Activated CD4-positive, alpha-beta T cell treated with anti-CD3 and anti-CD28 coated beads for 24 hours (primary cell): ENCODE data around the gene MTA3.

ENCODE experiments used
- DNase-seq, 2 donors: peaks; one replicate each; pipeline ENCODE4 v3.0.0-alpha.2; 2020; ENCODE audit warnings: low read depth in 2 of 2

MTA3 gene

DNA sequence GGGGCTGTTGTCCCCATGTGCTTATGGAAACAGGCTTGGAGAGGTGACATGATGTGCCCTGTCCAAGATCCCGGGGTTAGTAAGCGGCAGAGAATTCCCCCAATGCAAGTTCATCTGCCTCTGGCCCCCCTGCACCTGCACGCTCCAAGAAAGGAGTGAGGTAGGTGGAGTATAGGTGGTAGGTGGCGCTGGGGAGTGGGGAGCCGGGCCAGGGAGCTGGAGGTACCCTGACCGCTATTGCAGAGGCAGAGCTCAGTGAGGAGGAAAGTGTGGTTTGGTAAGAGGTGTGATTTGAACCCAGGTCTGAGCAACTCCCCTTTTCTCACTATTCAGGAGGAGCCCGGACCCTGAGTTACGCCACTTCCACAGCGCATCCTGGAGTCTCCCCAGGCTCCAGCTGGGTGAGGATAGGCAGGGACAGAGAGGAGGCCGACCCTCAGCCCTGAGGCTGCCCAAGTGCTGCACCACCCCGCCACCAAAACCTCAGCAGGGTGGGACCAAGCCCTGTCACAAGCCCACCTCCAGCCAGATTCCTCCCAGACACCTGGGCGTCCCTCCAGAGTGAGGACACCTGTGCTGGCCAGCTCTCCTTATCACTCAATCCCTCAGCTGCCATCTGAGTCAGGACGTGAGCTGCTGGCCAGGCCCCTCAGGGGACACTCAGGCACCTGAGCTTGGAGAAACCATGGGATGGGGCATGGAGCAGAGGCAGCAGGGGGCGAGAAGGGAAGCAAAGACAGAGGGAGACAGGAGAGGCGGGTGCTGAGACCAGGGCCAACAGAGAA, 218.3 kb downstream of the MTA3 start:
- no peak for DNase-seq

- no peak for DNase-seq
These were observed 219.0 kb downstream of the MTA3 start for GRCh38 chr2:42787424-42787787.

DNA sequence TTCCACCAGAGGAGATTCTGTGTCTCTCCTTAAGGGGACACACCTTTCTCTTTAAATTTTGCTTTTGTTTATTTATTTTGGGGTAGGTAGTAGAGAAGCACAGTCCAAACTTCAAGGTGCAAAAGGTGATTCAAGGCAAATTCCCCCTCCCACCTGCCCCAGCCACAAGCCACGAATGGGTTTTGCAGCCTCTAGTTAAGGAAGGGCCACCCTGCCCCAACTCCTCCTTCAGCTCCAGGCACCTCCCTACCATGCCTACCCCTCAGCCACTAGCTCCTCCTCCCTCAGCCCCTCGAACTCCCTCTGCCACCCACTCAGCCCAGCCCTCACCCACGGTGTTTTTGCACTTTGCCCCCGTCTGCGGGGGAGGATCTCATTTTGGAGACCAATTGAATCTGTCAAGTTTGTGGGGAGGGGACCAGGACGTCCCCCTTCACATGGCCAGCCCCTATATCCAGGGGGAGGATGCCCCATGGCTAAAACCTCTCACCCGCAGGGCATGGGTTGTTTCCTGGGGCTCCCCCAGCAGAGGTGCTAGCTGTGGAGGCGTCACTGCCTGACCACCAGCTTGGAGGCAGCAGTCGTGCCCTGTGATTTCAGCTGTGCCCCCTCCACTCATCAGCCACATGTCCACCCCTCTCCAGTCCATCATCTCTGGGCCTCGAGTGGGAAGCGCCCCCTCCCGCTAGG, 219.5 kb downstream of the MTA3 start:
- no peak for DNase-seq

DNA sequence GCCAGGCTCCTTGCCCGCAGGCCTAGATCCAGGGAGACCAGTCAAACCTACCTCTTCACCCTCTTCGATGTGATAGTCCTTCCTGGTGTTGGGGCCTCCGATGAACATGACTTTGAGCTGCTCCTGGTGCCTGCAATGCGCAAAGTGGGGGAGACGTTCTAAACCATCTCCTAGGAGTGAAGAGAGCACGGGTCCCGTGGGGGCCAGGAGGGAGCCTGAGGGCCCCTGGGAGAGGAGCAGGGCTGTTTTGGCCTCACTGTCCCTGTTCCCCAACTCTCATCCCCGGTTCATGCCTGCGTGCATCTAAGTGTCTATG, 220.0 kb downstream of the MTA3 start:
- DNase-seq, result no peak

DNA sequence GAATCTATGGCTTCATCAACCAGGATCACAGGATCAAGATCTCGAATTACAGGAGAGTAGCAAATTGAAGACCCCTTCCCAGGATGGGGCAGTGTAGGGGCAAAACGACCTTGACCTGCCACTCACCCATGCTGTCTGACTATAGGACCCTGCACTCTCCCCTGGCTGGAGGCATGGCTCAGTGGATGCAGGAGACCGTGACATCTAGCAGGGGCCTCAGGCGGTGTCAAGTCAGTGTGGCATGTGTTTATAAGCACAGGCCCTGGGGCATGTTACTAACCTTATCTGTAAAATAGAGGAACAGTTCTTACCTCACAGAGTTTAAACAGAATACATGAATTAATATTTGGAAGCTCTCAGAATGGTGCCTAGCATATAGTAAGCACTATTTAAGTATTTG, 220.4 kb downstream of the MTA3 start:
- no peak for DNase-seq

DNA sequence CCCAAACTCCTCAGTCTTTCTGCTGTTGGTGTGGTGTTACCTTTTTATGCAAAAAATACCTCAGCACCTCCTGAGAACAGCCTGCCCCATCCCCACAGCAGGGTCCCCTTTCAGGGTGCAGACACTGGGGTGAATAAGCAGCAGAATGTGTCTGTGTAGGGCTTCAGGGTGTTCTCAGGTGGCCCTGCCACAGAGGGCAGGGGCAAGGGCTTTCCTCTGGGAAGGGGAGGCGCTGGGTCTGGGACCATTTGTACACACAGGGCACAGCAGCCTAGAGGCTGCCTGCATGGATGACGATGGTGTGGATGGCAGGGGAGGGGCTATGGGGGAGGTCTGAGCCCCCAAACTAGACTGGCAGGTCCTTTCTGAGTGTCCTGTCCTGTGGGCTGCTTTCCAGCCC, 221.3 kb downstream of the MTA3 start:
- DNase-seq, result no peak

- no peak for DNase-seq
These were observed 223.2 kb downstream of the MTA3 start for GRCh38 chr2:42791606-42792005.

GRCh38 chr2:42792087-42792582, 223.7 kb downstream of the MTA3 start:
- DNase-seq, result no peak

GRCh38 chr2:42792583-42793333, 224.3 kb downstream of the MTA3 start, which contains the start of gene HAAO:
Gene HAAO (minus strand): TSS chr2:42792583. CDS start chr2:42792536, 47 bp downstream.
- DNase-seq, result no peak

- no peak for DNase-seq
These were observed 225.2 kb downstream of the MTA3 start for GRCh38 chr2:42793334-42794270.

DNA sequence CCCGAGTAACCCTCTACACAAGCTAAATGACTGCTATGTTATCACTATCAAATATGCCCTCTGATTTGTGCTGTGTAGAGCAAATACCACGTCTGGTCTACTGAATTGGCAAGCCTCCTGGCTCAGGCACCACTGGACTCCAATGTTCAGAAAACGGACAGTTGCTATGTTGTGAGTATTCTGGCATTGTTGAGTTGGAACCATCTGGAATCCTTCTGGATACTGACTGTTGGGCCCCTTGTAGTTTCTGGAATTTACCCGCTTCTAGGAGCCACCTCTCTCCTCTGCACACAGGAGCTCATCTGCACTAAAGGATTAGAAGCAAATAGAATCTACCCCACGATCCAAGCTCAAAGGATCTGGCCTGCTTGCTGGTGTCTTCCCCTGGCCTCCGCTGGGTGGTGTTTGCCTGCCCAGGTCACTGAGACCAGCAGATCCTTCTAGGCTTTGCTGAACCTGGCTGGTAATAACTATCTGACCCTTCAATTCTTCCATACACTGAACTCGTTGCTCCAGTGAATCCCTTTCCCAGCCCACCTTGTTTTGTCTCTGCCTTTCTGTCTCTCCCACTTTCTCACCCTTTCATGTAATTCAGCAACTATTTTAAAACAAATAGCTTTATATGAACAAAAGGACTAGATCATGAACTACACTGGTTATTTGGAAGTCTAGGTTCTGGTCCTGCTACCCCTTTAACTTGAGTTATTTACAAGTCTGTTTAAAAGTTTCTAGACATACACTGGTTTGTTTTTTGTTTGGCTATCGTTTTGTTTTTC, 226.0 kb downstream of the MTA3 start:
- DNase-seq, result no peak

DNA sequence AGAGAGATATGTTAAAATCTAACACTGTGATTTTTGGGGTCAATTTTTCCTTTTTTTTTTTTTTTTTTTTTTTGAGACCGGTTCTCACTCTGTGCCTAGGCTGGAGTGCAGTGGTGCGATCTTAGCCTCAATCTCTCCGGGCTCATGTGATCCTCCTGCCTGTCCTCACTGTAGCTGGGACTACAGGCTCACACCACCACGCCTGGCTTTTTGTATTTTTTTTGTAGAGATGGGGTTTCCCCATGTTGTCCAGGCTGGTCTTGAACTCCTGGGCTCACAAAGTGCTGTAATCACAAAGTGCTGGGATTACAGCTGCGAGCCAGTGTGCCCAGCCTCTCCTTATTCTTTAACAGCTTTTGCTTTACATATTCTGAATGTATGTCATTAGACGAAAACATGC, 226.8 kb downstream of the MTA3 start:
- no peak for DNase-seq

DNA sequence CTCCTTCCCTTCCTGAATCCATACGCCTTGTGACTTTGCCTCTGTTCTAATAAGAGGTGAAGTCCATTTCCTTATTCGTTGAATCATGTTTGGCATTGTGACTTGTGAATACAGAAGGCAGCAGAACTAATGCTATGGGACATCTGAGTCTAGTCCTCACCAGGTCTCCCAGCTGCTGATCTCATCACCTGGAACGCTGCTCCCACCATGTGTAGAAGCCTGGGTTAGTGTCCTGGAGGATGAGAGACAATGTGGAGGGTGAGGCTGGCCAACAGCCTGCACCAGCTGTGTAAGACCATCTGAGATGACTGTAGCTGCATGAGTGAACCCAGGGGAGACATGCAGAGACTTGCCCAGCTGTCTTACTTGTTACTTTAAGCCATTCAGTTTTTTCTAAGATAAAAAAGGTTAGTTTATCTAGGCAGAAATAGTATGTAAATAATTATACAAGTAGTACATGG, 227.4 kb downstream of the MTA3 start:
- DNase-seq, result no peak

GRCh38 chr2:42796427-42797248, 228.2 kb downstream of the MTA3 start:
- DNase-seq, result no peak

DNA sequence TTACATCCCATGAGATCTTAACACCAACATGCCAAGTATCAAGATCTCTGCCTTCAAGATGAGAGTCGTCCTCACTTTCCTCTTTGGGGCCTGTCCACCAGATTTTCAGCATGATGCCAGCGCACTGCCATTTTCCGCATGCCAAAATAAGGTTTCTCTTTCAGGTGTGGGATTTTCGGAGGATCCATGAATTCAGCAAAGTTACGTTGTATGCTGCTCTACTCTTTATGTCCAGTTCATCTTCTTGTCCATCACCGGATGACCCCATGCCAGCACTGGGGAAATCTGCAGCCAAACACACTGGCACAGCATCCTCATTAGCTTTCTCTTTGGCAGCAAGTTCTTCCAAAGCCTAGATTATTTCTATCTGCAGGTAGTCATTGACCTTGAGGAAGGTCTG, 228.8 kb downstream of the MTA3 start:
- no peak for DNase-seq

DNA sequence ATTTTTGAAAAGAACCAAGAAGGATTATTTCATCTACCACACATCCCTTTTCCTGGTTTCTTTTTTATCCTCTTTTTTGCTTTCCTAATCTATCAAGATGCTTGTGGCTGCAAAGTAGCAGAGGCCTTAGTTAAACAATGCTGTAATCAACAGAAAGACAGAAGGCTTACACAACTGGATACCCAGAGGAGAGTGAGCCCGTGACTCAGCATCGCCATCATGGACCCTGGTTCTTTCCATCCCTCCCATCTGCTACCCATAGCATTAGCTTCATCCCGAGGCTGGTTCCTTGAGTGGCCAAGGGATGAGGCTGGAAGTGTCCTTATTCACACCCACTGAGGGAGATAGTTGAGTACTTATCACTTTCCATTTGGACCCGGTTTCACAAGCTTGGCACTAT, 231.4 kb downstream of the MTA3 start:
- no peak for DNase-seq

DNA sequence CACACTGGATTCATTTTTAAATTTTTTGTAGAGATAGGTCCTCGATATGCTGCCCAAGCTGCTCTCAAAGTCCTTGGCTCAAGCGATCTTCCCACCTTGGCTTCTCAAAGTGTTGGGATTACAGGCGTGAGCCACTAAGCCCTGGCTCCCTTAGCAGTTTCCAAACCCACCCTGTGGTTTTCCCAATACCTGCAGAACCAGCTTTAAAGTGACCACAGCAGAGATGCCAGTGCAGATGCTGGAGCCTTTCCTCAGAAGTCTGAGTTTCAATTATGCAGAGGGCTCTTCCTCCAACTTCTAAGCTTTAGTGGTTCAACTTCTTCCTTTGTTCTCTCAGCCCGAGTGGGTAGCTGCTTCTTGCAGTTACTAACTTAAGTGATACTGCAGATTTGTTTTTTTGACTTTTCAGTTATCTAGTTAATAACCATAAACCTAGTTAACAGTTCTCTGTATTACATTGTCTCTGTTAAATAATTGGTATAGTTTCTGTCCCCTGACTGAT, 232.1 kb downstream of the MTA3 start:
- DNase-seq, result no peak

DNA sequence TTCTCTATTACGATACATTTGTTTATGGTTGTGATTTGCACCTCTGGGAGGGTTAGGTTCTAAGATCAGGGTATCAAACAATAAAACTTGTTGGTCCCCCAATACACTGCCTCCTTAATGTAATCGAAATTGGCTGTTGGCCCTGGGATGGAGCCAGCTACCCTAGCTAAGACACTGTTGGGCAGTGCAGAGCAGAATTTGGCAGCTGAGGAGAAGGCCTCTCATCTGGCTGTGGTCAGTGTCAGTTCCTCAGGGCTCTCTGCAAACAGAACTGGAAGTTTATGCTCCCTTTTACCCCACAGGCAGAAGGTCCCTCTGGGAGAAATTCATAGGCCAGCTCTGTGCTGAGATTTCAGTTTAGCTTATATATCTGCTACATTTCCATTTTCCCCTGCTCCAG, 232.5 kb downstream of the MTA3 start:
- no peak for DNase-seq

- DNase-seq, result no peak
These were observed 232.9 kb downstream of the MTA3 start for GRCh38 chr2:42801381-42801780.

DNA sequence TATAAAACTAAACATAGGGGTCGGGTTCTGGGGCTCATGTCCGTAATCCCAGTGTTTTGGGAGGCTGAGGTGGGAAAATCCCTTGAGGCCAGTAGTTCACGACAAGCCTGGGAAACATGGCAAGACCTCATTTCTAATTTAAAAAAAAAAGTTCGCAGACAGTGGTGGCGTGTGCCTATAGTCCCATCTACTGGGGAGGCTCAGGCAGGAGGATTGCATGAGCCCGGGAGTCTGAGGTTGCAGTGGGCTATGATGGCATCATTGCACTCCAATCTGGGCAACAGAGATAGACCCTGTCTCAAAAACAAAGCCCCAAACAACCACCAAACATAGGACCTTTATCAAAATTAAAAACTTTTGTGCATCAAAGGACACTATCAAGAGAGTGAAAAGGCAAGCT, 233.7 kb downstream of the MTA3 start:
- no peak for DNase-seq
